Inflammatory macrophage (primary cell): ENCODE measurements around the gene APBA1.

ENCODE experiments used
- DNase-seq, 2 donors: peaks; one replicate each; pipeline ENCODE4 v3.0.0-alpha.2; 2020 to 2022
- total RNA-seq, 18 experiments: gene quantifications; one replicate each; lab custom pipeline; 2026; ENCODE audit warnings: mixed read lengths in 6 of 18, inconsistent platforms in 2 of 18; lab: John Stamatoyannopoulos, UW

Gene APBA1
- total RNA-seq, result 2.3 to 17.9 (median 8.8) reads per million in 18 experiments

DNA sequence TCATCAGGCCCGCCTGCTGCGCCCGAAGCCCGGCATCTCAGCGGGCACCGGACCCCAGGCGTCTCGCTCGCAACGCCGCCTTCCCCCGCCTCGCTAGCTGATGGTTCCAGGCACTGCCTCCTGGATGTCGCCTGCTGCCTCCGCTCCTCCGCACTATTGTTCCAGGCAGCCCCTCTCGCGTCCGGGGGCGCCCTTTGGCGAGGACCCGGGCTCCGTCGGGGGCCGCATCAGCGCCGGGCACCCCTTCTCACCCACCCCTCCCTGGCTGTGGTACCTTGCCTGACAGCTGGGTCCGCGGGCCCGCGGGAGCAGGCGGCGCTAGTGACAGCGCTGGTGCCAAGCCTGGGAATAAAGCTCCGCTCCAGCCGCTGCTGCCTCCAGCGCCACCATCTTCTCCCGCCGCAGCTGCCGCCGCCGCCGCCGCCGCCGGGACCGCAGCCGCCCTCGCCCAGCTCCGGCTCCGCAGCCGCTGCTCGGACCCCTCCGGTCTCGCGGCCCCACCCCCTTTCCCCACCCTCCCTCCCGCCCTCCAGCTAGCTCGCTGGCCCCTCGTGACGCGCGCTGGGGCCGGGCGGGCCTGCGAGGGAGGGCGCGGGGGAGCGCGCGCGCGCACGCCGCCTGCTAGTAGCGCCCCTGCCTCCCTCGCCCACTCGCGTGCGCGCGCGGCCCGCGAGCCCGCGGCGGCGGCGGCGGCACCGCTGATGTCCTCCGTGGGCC is at the start of gene APBA1:
TSS of gene APBA1 (minus strand) at position 493 of the 717 bp plus-strand sequence.
- DNase-seq, result peak; percentile 13 to 59

DNA sequence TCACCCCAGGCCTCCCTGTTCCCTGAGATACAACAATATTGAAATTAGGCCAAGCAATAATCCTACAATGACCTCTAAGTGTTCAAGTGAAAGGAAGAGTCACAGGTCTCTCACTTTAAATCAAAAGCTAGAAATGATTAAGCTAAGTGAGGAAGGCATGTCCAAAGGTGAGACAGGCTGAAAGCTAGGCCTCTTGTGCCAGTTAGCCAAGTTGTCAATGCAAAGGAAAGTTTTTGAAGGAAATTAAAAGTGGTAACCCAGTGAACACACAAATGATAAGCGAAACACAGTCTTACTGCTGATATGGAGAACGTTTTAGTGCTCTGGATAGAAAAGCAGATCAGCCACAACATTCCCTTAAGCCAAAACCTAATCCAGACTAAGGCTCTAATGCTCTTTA is 47.8 kb upstream of the APBA1 start:
- no peak for DNase-seq

DNA sequence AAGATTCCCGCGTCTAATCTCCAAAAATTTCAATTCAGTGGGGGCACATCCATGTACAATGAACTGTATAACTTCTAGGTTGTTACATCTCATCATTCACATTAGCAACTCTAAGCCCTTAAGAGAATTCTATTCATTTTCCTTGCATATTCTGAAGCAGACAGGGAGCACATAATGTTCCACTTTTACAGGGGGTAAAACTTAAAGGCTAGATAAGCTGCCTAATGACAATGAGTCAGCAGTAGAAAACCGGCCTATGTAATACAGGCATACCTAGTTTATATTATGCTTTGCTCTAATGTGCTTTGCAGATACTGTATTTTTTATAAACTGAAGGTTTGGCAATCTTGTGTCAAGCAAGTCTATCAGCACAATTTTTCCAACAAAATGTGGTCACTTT is 47.2 kb upstream of the APBA1 start:
- DNase-seq, result no peak

DNA sequence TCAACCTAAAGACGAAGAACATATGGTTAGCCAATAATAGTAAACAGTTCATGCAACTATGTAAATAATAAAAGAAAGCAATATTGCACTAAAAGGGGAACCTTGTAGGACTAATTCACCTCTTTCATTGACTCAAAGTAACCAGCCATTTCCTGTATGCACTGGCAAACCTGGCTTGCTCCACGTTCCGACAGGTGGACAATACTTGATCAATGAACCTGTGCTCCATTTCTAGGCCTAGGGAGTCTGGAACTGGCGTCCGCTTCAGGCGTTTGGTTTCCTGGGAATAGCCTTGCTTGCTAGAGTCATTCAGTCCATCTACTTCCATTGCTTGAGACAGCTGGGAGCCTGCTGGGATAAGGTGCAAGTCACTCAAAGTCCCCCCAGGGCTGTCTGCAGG is 46.0 kb upstream of the APBA1 start:
- no peak for DNase-seq

DNA sequence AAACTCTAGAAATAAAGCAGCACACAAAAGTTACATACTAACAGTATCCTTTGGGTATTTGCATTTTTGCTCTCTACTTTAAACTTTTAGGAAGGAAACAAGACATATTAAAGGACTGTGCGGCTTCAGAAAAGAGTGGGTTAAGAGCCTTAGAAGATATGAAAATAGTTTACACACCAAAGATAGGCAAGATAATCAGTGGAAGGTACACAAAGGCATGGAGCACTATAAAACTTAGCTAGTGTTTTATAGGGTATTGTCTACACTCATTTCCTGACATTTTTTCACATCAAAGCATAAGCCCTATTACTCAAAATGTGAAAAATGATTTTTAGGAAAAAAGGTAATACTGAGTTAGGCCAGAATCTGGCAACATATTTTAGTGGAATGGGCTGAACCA is 43.7 kb upstream of the APBA1 start:
- no peak for DNase-seq

DNA sequence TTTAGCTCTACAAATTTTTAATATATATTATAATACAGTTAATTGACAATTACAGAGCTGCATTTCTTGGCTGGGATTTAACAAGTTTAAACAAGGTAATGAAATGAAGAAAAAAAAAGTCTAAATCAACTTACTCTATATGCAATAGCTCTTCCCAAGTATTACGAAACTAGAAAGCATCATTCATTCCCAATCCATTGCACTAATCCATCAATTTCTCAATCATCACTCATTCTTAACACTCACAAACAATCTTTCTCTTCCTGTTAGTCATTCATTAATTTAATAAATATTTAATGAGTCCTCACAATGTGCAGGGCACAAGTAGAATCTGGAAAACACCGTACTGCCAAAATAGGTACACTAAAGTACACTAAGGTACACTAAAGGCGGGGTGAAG is 42.9 kb upstream of the APBA1 start:
- no peak for DNase-seq

DNA sequence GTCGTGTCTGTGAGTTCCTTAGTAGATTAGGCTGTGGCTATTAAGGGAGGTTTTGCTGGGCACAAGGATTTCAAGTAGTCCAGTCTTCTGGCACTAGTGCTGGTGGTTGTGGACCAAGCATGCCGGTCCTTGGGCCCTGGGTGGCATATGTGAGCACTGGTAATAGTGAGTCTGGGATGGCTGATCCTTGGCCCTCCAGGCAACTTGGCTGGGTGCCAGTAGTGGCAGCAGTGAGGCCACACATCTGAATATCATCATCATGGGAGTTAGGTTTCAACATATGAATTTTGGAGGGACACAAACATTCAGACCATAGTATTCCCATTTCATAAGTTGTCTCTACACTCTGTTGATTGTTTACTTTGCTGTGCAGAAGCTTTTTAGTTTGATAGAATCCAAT is 25.3 kb upstream of the APBA1 start:
- DNase-seq, result no peak

DNA sequence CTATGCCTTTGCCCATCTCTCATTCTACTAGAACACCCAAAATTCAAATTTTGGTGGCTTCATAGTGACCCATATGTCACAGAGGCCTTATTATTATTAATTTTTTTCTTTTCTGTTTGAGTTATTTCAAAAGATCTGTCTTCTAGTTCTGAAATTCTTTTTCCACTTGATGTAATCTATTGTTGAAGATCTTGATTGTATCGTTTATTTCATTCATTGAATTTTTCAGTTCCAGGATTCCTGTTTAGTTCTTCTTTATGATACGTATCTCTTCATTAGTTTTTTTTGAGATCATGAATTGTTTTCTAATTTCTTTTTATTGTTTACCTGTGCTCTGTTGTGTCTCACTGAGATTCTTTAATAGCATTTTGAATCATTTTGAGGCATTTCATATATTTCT is 24.6 kb upstream of the APBA1 start:
- DNase-seq, result no peak

DNA sequence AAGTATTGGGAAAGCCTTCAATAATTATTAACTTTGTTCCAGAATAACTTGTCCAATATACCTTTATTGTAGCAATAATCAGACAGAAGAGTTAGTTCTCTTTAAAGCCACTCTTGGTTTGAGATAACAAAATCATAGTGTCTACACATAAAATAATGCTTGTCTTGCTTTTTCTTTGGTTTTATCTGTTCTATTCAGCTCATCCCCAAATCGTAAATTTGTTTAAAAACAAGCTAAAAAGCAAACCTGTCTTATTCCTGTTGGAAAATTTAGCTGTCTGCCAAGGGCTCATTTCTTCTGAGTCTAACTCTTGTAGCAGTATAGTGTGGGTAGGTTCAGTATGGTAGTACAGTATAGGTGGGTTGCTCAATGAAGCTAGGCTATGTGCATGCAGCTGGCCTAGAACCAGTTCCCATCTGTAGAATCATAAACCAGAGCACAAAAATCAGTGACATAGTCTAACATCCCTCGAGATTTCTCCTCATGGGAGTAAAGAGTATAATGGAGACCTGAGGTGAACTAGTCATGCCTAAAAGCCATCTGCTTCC is 17.9 kb upstream of the APBA1 start:
- no peak for DNase-seq

DNA sequence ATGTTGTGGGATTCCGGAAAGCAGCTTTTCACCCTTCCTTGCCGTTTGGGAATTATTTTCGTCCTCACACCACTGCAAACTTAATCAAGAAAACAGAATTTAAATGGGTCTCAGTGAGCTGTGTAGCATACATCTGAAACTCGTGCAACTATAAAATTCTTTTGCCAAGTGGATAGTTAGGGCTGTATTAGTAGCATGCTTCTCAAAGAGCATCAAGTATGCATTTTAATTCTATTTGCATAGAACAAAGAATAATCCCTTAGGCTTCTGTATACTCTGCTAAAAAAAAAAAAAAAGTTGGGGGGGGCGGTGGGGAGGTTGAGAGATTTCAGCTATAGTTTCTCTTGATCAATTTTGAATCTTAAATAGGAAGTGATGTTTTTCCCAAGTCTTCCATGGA is 11.8 kb upstream of the APBA1 start:
- DNase-seq, result no peak

DNA sequence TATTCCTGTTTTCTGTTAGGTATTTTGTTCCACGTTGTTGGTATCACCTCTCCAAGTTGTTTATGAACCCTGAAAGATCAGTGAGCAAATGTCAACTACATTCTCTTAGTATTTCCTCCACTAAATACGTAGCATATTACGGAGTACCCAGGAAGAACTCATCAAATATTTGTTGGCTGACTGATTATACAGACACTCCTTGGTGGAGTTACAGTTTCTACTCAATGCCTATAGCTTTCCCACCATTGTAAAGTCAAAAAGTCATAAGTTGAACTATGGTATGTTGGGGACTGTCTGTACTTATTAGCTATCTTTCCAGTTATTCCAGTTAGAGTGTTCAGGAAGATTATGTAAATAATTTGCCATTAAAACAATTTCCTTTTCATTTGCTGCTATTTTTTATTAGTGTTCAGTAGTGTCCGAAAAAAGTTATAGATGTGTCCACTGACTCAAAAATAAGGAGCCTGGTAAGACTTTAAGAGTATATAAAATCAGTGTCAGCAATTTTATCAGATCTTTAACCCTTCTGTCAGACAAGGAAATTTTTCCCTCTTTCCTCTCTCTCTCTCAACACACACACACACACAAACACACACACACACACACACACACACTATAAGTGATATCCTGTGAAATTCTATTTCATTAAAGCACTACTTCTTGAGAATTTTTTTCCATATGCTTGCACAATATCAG is 6.8 kb upstream of the APBA1 start:
- no peak for DNase-seq

DNA sequence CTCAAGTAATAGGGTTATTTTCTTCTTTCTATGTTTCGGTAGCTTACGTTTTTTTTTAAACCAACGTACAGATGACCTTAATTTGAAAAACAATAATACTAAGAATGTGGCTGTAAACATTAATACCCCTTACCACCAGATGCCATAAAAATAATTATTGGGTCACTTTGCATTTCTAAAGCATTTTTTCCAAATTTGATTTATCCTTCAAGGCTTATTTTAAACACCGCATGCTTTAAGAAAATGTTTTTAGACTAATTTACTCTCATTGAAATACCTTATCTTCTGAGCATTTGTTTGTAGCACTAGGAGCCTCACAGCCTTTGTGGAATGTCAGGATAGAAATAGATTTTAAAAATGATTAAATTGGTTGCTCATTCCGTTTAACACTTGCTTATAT is 5.8 kb upstream of the APBA1 start:
- no peak for DNase-seq

DNA sequence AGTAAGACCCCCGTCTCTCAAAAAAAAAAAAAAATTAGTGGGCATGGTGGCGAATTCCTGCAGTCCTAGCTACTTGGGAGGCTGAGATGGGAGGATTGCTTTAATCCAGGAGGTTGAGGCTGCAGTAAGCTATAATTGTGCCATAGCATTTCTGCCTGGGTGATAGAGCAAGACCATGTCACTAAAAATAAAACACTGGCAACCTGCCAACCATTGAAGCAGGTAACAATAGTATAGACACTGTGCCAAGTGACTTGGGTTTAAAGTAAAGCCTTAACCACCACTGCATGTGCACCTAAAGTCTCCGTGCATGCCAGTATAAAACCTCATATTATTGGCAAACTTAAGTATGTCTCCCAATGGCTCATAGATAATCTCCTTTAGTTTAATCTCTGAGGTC is 3.4 kb upstream of the APBA1 start:
- DNase-seq, result no peak

DNA sequence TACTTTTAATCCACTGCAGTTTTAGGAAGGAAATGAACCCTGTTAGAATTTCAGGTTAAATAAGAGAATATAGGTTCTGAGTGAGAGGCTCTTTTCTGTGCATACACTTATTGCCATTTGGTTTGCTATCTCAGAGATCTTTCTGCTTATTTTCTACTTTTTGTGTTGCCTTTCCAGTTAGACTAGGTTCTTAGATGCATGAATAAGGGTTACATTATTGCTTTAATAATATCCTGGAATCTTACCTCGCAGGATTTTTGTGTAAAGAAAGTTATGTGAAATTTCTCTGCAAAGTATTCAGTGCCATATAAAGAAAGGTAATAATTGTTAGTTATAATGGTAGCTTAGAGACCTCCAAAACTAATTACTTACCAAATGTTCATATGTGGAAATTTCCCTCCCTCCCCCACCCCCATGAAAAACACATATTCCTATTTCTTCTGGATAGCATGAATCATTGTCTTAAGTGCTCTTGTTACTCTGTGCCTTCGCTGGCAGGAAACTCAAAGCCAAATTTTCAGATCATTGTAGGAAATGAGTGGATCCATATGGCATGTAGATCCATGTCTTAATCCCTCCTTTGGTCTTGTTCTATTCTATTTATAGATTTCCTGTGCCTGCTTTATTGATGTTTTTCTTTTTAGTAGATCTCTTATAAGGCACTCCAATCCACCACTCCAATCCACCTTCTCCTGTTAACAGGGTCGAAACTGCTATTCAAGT is 2.7 kb upstream of the APBA1 start:
- DNase-seq, result no peak

DNA sequence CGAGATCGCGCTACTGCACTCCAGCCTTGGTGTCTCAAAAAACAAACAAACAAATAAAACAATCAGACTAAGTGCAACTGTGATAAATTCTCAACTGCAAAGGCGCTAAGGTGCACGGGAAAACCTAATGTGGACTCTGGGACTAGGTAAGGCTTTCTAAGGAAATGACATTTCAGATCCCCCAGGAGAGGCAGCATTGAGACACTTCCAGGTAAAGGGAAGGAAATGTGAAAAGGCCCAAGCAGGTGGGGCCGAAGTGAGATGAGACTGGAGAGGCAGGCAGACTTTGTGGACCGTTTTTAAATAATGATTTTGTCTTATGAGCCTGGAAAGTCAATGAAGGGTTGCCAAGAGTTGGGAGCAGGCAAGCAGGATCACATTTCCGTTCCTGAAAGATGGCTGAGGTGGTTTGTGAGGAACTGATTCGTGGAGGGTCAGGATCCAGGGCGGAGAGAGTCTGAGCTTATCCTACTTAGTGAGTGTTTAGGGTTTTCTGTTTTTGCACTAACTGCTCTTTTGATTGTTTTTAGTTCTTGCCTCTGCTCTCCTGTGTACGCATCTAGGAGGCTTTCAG is 2.0 kb upstream of the APBA1 start:
- no peak for DNase-seq

DNA sequence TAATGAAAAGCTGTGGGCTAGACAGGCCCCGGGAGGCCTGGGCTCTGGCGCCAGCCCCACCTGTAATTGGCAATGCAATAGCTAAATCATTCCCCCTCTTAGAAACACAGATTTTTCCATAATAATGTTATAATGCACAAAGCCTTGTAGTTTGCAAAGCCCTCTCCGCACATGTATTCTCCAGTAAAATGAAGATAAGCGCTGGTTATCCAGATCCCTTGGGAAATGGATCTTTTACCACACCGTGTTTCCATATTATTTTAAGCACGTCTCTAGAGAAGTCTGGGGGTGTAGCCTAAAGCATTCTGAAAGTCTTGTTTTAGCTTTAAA is 1.1 kb upstream of the APBA1 start:
- no peak for DNase-seq

DNA sequence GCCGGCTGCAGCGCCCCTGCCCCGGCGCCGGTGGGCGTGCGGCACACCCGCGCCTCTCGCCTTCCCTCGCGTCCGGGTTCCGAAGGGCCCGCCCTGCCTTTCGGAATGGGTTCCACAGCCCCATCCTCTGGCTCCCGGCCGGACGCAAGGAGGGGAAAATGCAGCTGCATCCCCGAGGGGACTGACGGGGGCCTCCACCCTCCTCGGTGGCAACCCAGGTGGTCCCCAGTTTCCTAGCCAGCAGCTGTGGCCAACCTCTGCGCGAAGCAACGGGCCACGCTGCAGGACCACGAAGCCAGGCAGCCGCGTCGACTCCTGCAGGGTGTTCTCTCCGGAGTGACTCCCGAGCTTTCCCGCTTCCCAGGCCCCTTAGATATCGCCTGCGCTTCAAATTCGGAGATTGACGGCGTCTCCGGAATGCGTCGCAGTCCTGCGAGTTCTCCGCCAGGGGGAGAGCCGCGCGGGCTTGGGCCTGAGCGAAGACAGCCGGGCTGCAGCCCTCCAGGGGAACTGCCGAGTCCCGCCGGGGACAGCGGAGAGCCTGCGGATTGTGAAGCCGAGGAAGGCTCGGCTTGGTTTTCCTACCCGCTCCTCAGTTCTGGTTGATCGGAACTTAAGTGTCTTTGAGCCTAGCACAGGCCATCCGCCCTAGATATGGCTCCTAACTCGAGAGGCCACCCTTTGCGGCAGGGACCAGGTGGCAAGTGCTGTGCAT is 582 bp upstream of the APBA1 start:
- DNase-seq, result peak; percentile 89

DNA sequence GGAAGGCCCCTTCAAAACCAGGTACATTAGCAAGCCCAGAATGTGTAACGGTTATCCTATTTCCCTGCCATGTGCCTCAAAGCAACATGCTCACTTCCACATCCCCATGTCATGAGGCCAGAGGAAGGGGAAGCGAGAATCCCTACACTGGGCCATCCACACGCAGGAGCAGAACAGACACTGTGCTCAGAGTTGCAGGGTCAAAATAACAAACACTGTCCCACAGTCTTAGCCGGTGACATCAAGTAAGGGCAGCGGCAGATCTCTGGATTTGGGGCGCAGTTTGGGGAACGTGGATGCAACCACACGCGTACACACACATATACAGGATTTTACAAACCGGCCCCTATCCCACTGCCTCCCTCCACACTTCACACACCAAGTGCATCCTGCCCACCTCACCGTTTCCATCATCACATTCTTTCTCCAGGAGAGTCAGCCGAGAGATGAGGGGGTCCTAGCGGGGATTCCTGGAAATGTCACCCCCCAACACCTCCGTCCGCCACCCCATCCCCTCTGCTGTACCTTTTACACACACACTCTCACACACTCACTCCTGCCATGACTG is 776 bp downstream of the APBA1 start:
- peak; percentile 55 to 69 for DNase-seq

DNA sequence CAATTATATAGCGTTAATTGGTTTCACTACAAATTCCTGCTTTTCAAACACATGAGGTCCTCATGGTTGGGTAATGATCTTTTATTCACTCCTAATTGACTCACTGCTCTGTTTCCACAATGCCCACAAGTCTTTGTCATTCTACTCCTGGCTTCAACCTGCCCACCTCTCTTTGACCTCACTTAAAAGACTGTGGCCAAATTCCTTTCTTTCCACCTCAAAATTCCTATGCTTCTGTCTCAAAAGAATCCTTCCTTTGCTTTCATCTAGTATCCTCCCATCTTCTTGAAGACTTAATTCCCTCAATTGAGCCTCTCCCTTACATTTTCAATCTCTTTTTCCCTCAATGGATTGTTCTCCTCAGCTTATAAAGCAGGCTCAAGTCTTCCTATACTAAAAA is 4.9 kb downstream of the APBA1 start:
- no peak for DNase-seq

DNA sequence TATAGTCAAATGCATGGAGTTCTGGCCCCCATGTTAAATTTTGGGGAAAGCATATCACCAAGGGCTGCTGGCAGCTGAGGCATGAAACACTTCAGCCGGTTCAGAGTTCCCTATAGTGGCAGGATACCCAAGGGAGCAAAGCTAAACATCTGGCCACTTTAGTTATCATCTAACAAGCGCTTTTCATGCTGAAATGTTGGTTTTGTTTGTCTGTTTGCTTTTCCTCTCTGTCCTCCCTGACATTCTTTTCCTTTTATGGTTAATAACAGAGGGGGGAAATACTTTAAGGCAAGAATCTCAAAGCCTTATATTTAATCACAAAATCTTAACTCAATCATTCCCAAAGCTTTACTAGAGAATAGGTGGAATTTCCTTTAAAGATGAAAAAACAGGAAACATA is 11.9 kb downstream of the APBA1 start:
- no peak for DNase-seq

DNA sequence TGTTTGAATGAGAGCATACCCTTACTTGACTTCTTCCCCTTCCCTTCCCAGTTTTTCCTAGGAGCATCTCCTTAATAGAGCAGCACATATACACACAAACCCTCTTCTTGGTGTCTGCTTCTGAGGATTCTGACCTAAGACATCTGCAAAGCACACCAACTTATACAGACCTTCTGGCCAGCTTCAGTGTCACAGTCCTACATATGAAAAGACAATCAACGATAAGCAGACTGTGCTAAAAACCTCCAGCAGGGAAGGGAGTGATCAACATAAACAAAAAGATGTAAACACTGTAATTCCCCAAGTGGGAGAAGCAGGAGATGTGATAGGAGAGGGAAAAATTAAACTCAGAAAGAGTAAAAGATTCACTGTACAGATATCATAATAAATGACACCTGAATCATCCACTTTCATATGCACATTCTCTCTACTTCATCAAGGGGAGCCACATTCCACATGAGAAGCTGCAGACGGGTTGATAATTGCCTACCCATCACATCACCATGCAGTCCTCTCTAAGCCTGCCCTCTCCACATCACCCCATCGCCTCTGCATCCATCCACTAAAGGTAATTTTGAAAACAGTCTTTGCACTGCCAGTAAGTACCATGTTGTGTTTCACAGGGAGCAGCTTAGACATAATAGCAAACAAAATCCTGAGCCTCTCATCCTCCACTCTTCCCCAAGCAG is 13.0 kb downstream of the APBA1 start:
- no peak for DNase-seq

DNA sequence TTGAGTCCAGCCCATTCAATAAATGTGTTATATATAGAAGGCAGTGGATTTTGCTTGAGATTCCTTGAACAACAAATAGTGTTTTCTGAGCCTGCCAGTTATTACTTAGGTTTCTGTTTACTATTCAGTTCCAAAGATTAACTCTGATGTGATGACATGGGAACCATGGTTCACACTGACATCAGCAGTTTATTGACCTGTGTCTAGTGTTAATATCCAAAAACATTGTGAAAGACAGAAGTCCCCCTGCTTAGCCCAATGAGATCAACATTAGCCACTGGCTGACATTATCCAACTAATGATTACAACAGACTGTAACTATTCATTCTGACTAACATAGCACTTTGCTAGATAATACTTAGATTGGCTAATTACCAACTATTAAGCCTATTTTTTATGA is 14.9 kb downstream of the APBA1 start:
- no peak for DNase-seq
